ENCODE data around the gene APOBEC3B. TPM values are rescaled to one million over a fixed set of nuclear protein-coding genes. Genes with fewer than 3 reads are reported as not detected.

The APOBEC3B gene
- total and polyA plus RNA-seq, 2 experiments from 2014 or later = 2.2 to 11.0 TPM

GRCh38 chr22:38964306-38964705 lies 17.8 kb upstream of the APOBEC3B start:
- no peaks in the 10 kb centered on the region for H4K20me1 ChIP-seq (ENCODE audit: insufficient read depth, poor library complexity, severe bottlenecking)
- H3K4me1 ChIP-seq (ENCODE audit: insufficient read depth) = peaks cover 16% of the 10 kb centered on the region
- no peaks in the 10 kb centered on the region for H3K27me3 ChIP-seq
- H3K4me3 ChIP-seq = no peak overlapping the region
- DNase-seq (ENCODE audit: low spot score) = no peak
- no peak overlapping the region for H2AFZ ChIP-seq
- H3K79me2 ChIP-seq = no peaks in the 10 kb centered on the region
- TF ChIP-seq EZH2phosphoT487 (IDR thresholded peaks at IDR 0.05; ENCODE audit: low read depth, severe bottlenecking, unreplicated experiment) (no peak), EZH2 (IDR thresholded peaks at IDR 0.05; ENCODE audit: borderline replicate concordance) (no peak), CTCF (IDR thresholded peaks at IDR 0.05; ENCODE audit: poor library complexity) (no peak)
- peak overlapping the region; percentile 73 for H3K27ac ChIP-seq
- H3K9me3 ChIP-seq (ENCODE audit: low read depth) = no peaks in the 10 kb centered on the region
- WGBS (ENCODE audit: low lambda C conversion rate, missing lambda C conversion rate) = 87% methylated on average over 7 of the region's 7 CpGs
- no peaks in the 10 kb centered on the region for H3K9me2 ChIP-seq (replicated peaks; ENCODE audit: insufficient read depth)
- H3K4me2 ChIP-seq = peak overlapping the region; percentile 38
- H3K36me3 ChIP-seq (replicated peaks; ENCODE audit: insufficient read depth, low read depth) = no peaks in the 10 kb centered on the region

GRCh38 chr22:38964989-38965388 lies 17.2 kb upstream of the APOBEC3B start:
- no peaks in the 10 kb centered on the region for H3K27me3 ChIP-seq
- WGBS (ENCODE audit: low lambda C conversion rate, missing lambda C conversion rate) = 85% methylated on average over 4 of the region's 4 CpGs
- H3K4me1 ChIP-seq (ENCODE audit: insufficient read depth) = peaks cover 16% of the 10 kb centered on the region
- no peaks in the 10 kb centered on the region for H4K20me1 ChIP-seq (ENCODE audit: insufficient read depth, poor library complexity, severe bottlenecking)
- TF ChIP-seq EZH2 (IDR thresholded peaks at IDR 0.05; ENCODE audit: borderline replicate concordance) = no peak
- no peak for TF ChIP-seq CTCF (IDR thresholded peaks at IDR 0.05; ENCODE audit: poor library complexity)
- no peak for TF ChIP-seq EZH2phosphoT487 (IDR thresholded peaks at IDR 0.05; ENCODE audit: low read depth, severe bottlenecking, unreplicated experiment)
- H3K79me2 ChIP-seq = no peaks in the 10 kb centered on the region
- H3K4me3 ChIP-seq = no peak overlapping the region
- no peaks in the 10 kb centered on the region for H3K9me2 ChIP-seq (replicated peaks; ENCODE audit: insufficient read depth)
- H3K4me2 ChIP-seq = no peak overlapping the region
- no peak for DNase-seq (ENCODE audit: low spot score)
- no peak overlapping the region for H3K27ac ChIP-seq
- no peaks in the 10 kb centered on the region for H3K9me3 ChIP-seq (ENCODE audit: low read depth)
- no peaks in the 10 kb centered on the region for H3K36me3 ChIP-seq (replicated peaks; ENCODE audit: insufficient read depth, low read depth)
- no peak overlapping the region for H2AFZ ChIP-seq

GRCh38 chr22:38965614-38966379 lies 16.4 kb upstream of the APOBEC3B start:
- H3K4me1 ChIP-seq (ENCODE audit: insufficient read depth) = peaks cover 16% of the 10 kb centered on the region
- no peak overlapping the region for H3K4me2 ChIP-seq
- no peaks in the 10 kb centered on the region for H3K36me3 ChIP-seq (replicated peaks; ENCODE audit: insufficient read depth, low read depth)
- DNase-seq (ENCODE audit: low spot score) = no peak
- H3K27me3 ChIP-seq = no peaks in the 10 kb centered on the region
- H3K4me3 ChIP-seq = no peak overlapping the region
- no peak overlapping the region for H2AFZ ChIP-seq
- TF ChIP-seq CTCF (IDR thresholded peaks at IDR 0.05; ENCODE audit: poor library complexity) (no peak), EZH2phosphoT487 (IDR thresholded peaks at IDR 0.05; ENCODE audit: low read depth, severe bottlenecking, unreplicated experiment) (no peak), EZH2 (IDR thresholded peaks at IDR 0.05; ENCODE audit: borderline replicate concordance) (no peak)
- 77% methylated on average over 14 of the region's 14 CpGs for WGBS (ENCODE audit: low lambda C conversion rate, missing lambda C conversion rate)
- H3K79me2 ChIP-seq = no peaks in the 10 kb centered on the region
- no peaks in the 10 kb centered on the region for H3K9me2 ChIP-seq (replicated peaks; ENCODE audit: insufficient read depth)
- no peak overlapping the region for H3K27ac ChIP-seq
- no peaks in the 10 kb centered on the region for H3K9me3 ChIP-seq (ENCODE audit: low read depth)
- H4K20me1 ChIP-seq (ENCODE audit: insufficient read depth, poor library complexity, severe bottlenecking) = no peaks in the 10 kb centered on the region
